Eye (tissue), 1 donor: ENCODE measurements around the gene HSFY2.
"Not testable (repeated sequence)": the region's sequence is repeated elsewhere in the genome, so short reads cannot be mapped to it uniquely, and the experiment has no call there.

ENCODE experiments used
- DNase-seq: peaks from one replicate; pipeline ENCODE4 v3.0.0-alpha.2; 2015

Gene HSFY2

GRCh38 chrY:18773635-18774034 lies at the start of gene HSFY2:
Gene HSFY2, minus strand, starts transcription at chrY:18773735. Its CDS starts 117 bp downstream, at chrY:18773618.
- not testable (repeated sequence) for DNase-seq

- not testable (repeated sequence) for DNase-seq
Observed at GRCh38 chrY:18815751-18816150, 42.2 kb upstream of the HSFY2 start.

GRCh38 chrY:18788757-18789406 lies 15.3 kb upstream of the HSFY2 start:
- DNase-seq: not testable (repeated sequence)

GRCh38 chrY:18754077-18754476 lies 19.5 kb downstream of the HSFY2 start:
- DNase-seq: not testable (repeated sequence)

- DNase-seq: not testable (repeated sequence)
Observed at GRCh38 chrY:18753133-18753815, 20.3 kb downstream of the HSFY2 start.

GRCh38 chrY:18723714-18724113 lies 49.8 kb downstream of the HSFY2 start:
- not testable (repeated sequence) for DNase-seq
